OCI-LY1 (cell line): Measurements from ENCODE around the gene PDE4D.

Source experiments
- H2AFZ ChIP-seq: fragments of 200-600 bp; sonication (generic), shearing (Covaris generic); 2 replicates; pipeline ENCODE4 v1.6.0; 2014; ENCODE audit warnings: antibody characterized with exemption, mild to moderate bottlenecking, low read length
- H3F3A ChIP-seq: fragments of 200-600 bp; sonication (generic), shearing (Covaris generic); 2 replicates; pipeline ENCODE4 v1.6.0; 2014; ENCODE audit warnings: mild to moderate bottlenecking, antibody characterized with exemption, low read length, moderate library complexity; ENCODE audit not compliant: insufficient read depth
- H3K27ac ChIP-seq: fragments of 200-600 bp; sonication (generic); 2 replicates; pipeline ENCODE4 v1.5.1; 2014; ENCODE audit warnings: low read length, mixed run types, mild to moderate bottlenecking, low read depth; ENCODE audit not compliant: poor library complexity, severe bottlenecking
- H3K27me3 ChIP-seq: fragments of 200-600 bp; sonication (generic); 2 replicates; pipeline ENCODE4 v1.6.0; 2014; ENCODE audit warnings: antibody characterized with exemption, mild to moderate bottlenecking, low read length, moderate library complexity; ENCODE audit not compliant: insufficient read depth
- H3K36me3 ChIP-seq: fragments of 200-600 bp; sonication (generic); 2 replicates; pipeline ENCODE4 v1.6.1; 2014; ENCODE audit warnings: mild to moderate bottlenecking, antibody characterized with exemption, low read length, moderate library complexity, mixed read lengths; ENCODE audit not compliant: insufficient read depth
- H3K4me1 ChIP-seq: fragments of 200-600 bp; sonication (generic); 2 replicates; pipeline ENCODE4 v1.5.1; 2014; ENCODE audit warnings: mild to moderate bottlenecking, low read length, moderate library complexity; ENCODE audit not compliant: insufficient read depth, severe bottlenecking
- H3K4me2 ChIP-seq: fragments of 200-600 bp; sonication (generic), shearing (Covaris generic); 2 replicates; pipeline ENCODE4 v1.6.1; 2014; ENCODE audit warnings: low read length
- H3K4me3 ChIP-seq: fragments of 200-600 bp; sonication (generic); 2 replicates; pipeline ENCODE4 v1.5.1; 2014; ENCODE audit warnings: low read length, low read depth, mild to moderate bottlenecking, mixed read lengths; ENCODE audit not compliant: poor library complexity, severe bottlenecking
- H3K79me2 ChIP-seq: fragments of 200-600 bp; shearing (Covaris generic); 2 replicates; pipeline ENCODE4 v1.6.1; 2016; ENCODE audit warnings: mixed run types, low read length, mixed read lengths; ENCODE audit not compliant: insufficient read depth
- H3K9ac ChIP-seq: fragments of 200-600 bp; sonication (generic), shearing (Covaris generic); 2 replicates; pipeline ENCODE4 v1.6.1; 2014; ENCODE audit warnings: mild to moderate bottlenecking, low read length, mixed read lengths
- H3K9me2 ChIP-seq: fragments of 200-600 bp; sonication (generic), shearing (Covaris generic); 2 replicates; pipeline ENCODE4 v1.6.1; 2014; ENCODE audit warnings: low read depth, mild to moderate bottlenecking, low read length, mixed read lengths
- H3K9me3 ChIP-seq: fragments of 200-600 bp; shearing (Covaris generic); 2 replicates; pipeline ENCODE4 v1.6.1; 2014; ENCODE audit warnings: low read length, mixed read lengths
- H4K20me1 ChIP-seq: fragments of 200-600 bp; sonication (generic), shearing (Covaris generic); 2 replicates; pipeline ENCODE4 v1.6.0; 2016; ENCODE audit warnings: mild to moderate bottlenecking, low read length; ENCODE audit not compliant: insufficient read depth
- EZH2 ChIP-seq: fragments of 200-600 bp; sonication (generic), shearing (Covaris generic); IDR thresholded peaks from 2 replicates; pipeline ENCODE4 v1.8.0; 2017; ENCODE audit warnings: borderline replicate concordance, mixed run types, mild to moderate bottlenecking, antibody characterized with exemption, low read length, moderate library complexity, mixed read lengths
- TF ChIP-seq, protein P1 (sequence below): fragments of 200-600 bp; sonication (generic), shearing (Covaris generic); IDR thresholded peaks from 2 replicates; pipeline ENCODE4 v1.5.1; 2017; ENCODE audit warnings: mild to moderate bottlenecking, antibody characterized with exemption, low read length, moderate library complexity, mixed read lengths

The PDE4D gene

DNA sequence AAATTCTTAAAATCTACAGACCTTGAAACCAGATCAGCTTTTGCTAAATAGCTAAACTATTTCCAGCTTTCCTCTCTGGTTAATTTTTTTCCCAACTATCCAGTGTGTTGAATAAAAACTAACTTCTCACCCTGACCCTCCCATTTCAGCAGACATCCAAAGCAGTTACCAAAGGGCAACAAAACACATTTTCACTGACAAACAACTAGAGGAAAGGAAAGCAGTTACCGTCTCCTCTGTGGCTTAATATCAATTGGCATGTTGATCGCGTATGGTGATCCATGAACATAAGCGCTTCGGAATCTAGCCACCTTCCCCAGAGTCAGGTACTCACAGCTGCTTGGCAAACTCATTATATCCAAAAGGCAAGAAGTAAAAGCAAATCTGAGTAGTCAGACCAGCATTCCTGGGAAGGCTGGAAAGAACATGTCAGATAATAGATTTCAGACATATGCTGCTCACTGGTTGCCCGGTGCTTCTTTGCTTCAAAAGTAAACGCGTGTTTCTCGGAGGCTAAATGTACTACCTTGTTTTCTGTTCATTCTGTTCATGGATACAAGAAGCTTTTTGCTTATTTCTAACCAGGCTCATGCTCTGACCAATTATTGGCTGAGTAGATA lies 463.4 kb downstream of the PDE4D start:
- TF ChIP-seq EZH2, result no peak
- TF ChIP-seq, protein P1, sequence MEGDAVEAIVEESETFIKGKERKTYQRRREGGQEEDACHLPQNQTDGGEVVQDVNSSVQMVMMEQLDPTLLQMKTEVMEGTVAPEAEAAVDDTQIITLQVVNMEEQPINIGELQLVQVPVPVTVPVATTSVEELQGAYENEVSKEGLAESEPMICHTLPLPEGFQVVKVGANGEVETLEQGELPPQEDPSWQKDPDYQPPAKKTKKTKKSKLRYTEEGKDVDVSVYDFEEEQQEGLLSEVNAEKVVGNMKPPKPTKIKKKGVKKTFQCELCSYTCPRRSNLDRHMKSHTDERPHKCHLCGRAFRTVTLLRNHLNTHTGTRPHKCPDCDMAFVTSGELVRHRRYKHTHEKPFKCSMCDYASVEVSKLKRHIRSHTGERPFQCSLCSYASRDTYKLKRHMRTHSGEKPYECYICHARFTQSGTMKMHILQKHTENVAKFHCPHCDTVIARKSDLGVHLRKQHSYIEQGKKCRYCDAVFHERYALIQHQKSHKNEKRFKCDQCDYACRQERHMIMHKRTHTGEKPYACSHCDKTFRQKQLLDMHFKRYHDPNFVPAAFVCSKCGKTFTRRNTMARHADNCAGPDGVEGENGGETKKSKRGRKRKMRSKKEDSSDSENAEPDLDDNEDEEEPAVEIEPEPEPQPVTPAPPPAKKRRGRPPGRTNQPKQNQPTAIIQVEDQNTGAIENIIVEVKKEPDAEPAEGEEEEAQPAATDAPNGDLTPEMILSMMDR, result no peak
- no peak overlapping the region for H3K4me3 ChIP-seq
- H3K79me2 ChIP-seq, result no peaks in the 10 kb centered on the region
- no peaks in the 10 kb centered on the region for H3K9me2 ChIP-seq
- H3K9ac ChIP-seq, result no peak overlapping the region
- H3K27me3 ChIP-seq, result no peaks in the 10 kb centered on the region
- no peak overlapping the region for H2AFZ ChIP-seq
- no peaks in the 10 kb centered on the region for H3F3A ChIP-seq
- no peaks in the 10 kb centered on the region for H3K4me1 ChIP-seq
- no peaks in the 10 kb centered on the region for H3K36me3 ChIP-seq
- no peak overlapping the region for H3K27ac ChIP-seq
- H4K20me1 ChIP-seq, result no peaks in the 10 kb centered on the region
- H3K9me3 ChIP-seq, result no peaks in the 10 kb centered on the region
- no peak overlapping the region for H3K4me2 ChIP-seq

DNA sequence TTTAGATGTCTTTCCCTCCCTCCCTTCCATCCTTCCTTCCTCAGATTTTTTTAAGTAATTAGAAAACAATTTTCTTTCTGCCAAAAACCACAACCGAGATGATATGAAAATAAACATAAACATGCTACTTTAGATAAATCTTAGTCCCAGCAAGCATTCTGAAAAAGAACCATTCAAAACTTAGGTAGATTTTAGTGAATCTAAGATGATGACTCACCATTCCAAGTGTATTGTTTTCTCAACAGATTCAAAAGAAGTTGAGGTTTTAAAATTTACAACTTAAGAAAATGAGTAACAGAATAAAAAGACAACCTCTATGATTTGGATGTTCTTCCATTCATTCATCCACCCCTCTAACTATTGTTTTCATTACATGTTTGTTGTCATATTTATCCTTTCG lies 465.1 kb downstream of the PDE4D start:
- Histone ChIP-seq H3K9me2 (no peaks in the 10 kb centered on the region), H3K79me2 (no peaks in the 10 kb centered on the region), H3K4me2 (no peak overlapping the region), H4K20me1 (no peaks in the 10 kb centered on the region), H3K4me3 (no peak overlapping the region), H3F3A (no peaks in the 10 kb centered on the region), H3K36me3 (no peaks in the 10 kb centered on the region), H3K9me3 (no peaks in the 10 kb centered on the region), H3K27me3 (no peaks in the 10 kb centered on the region), H2AFZ (no peak overlapping the region), H3K9ac (no peak overlapping the region), H3K27ac (no peak overlapping the region), H3K4me1 (no peaks in the 10 kb centered on the region)
- no peak for TF ChIP-seq EZH2
- TF ChIP-seq, protein P1, result no peak

DNA sequence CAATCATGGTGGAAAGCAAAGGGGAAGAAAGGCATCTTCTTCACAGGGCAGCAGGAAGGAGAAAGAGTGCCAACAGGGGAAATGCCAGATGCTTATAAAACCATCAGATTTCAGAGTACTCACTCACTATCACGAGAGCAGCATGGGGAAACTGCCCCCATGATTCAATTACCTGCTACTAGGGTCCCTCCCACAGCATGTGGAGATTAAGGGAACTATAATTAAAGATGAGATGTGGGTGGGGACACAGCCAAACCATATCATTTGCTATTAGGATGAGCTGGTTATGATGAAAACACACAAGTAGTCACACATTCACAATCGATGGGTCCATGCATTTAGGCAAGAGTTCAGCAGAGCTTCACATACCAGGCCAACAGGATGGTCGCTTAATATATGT lies 469.0 kb downstream of the PDE4D start:
- H2AFZ ChIP-seq, result no peak overlapping the region
- H4K20me1 ChIP-seq, result no peaks in the 10 kb centered on the region
- no peak overlapping the region for H3K4me3 ChIP-seq
- no peak overlapping the region for H3K27ac ChIP-seq
- TF ChIP-seq EZH2, result no peak
- TF ChIP-seq, protein P1, result no peak
- H3K79me2 ChIP-seq, result no peaks in the 10 kb centered on the region
- H3K4me1 ChIP-seq, result no peaks in the 10 kb centered on the region
- no peak overlapping the region for H3K4me2 ChIP-seq
- no peaks in the 10 kb centered on the region for H3F3A ChIP-seq
- no peaks in the 10 kb centered on the region for H3K27me3 ChIP-seq
- H3K9me2 ChIP-seq, result no peaks in the 10 kb centered on the region
- no peak overlapping the region for H3K9ac ChIP-seq
- no peaks in the 10 kb centered on the region for H3K36me3 ChIP-seq
- no peaks in the 10 kb centered on the region for H3K9me3 ChIP-seq
